ENCODE data around the gene MYPOP.

GRCh38 chr19:45933759-45934158 is 31.3 kb upstream of the MYPOP start:
- TF ChIP-seq CTCF (IDR thresholded peaks at IDR 0.05) (no peak), POLR2A (IDR thresholded peaks at IDR 0.05) (no peak)
